ENCODE measurements around the gene CHPF2.

- TF ChIP-seq CTCF (IDR thresholded peaks at IDR 0.05) (no peak), POLR2A (IDR thresholded peaks at IDR 0.05) (no peak), POLR2AphosphoS5 (IDR thresholded peaks at IDR 0.05) (no peak), EP300 (IDR thresholded peaks at IDR 0.05) (no peak)
These were observed 4.0 kb upstream of the CHPF2 start for GRCh38 chr7:151228024-151228866.
